Endothelial cell of umbilical vein (primary cell): ENCODE data around the gene CASP7. TPM values are rescaled to one million over a fixed set of nuclear protein-coding genes. Genes with fewer than 3 reads are reported as not detected.

Experiments
- BruUV-seq: library from RNA; stranded (reverse); fragments of 400-500 nt; replicated peaks from 2 replicates; lab custom pipeline; 2021; lab: Mats Ljungman, UMichigan
- CTCF ChIA-PET: fragments of 300-600, 350-600 bp; sonication (Branson Sonifier 250); formaldehyde crosslinking; loops from one replicate; lab custom pipeline; 2021; ENCODE audit warnings: antibody characterized with exemption, inconsistent platforms; lab: Charles Lee
- POLR2A ChIA-PET: fragments of 300-600, 350-600 bp; sonication (Branson Sonifier 250); formaldehyde crosslinking; loops from one replicate; lab custom pipeline; 2021; ENCODE audit warnings: antibody characterized with exemption, inconsistent platforms; lab: Charles Lee
- DNase-seq: peaks from one replicate; pipeline ENCODE4 v3.0.0-alpha.2; 2011; ENCODE audit warnings: low read depth, low spot score
- FAIRE-seq: peaks from 2 replicates; lab custom pipeline; 2011; peaks lifted over from hg19 to GRCh38; lab: Jason Lieb, UNC
- H2AFZ ChIP-seq: 2 replicates; pipeline ENCODE4 v1.6.0; 2012; ENCODE audit warnings: low read depth, low read length, control low read depth, inconsistent platforms
- H3K27ac ChIP-seq: 2 replicates; pipeline ENCODE4 v1.5.1; 2011; ENCODE audit warnings: low read depth, mild to moderate bottlenecking, control low read depth, low read length, moderate library complexity; ENCODE audit not compliant: insufficient read depth
- H3K27me3 ChIP-seq, 2 experiments: 2 replicates each; pipeline versions ENCODE4 v1.6.0 to v1.6.1; 2011; ENCODE audit warnings: low read length in 2 of 2, mixed read lengths in 1 of 2; ENCODE audit not compliant: control insufficient read depth in 2 of 2, insufficient read depth in 2 of 2
- H3K36me3 ChIP-seq, 2 experiments: 2 replicates in 1 of 2; 3 replicates in 1 of 2; pipeline ENCODE4 v1.5.1; 2011; ENCODE audit warnings: low read length in 2 of 2, mild to moderate bottlenecking in 1 of 2, moderate library complexity in 1 of 2; ENCODE audit not compliant: control insufficient read depth in 2 of 2, insufficient read depth in 2 of 2; ENCODE audit errors: extremely low read depth in 1 of 2
- H3K4me1 ChIP-seq: 3 replicates; pipeline ENCODE4 v1.5.1; 2011; ENCODE audit warnings: mild to moderate bottlenecking, low read length; ENCODE audit not compliant: control insufficient read depth, insufficient read depth; ENCODE audit errors: extremely low read depth
- H3K4me2 ChIP-seq: 2 replicates; pipeline ENCODE4 v1.6.1; 2011; ENCODE audit warnings: low read length, control low read depth, mixed read lengths; ENCODE audit not compliant: insufficient read depth
- H3K4me3 ChIP-seq, 3 experiments: fragments of 200-600 bp in 1 of 3; sonication (generic), shearing (Covaris generic) in 1 of 3; replicated peaks in 1 of 3; 2 replicates each; pipeline ENCODE4 v1.5.1; 2011 to 2016; ENCODE audit warnings: control low read depth in 3 of 3, low read length in 3 of 3, mild to moderate bottlenecking in 2 of 3, inconsistent platforms in 1 of 3, low read depth in 1 of 3, moderate library complexity in 1 of 3; ENCODE audit not compliant: insufficient read depth in 1 of 3
- H3K79me2 ChIP-seq: 2 replicates; pipeline ENCODE4 v1.6.0; 2012; ENCODE audit warnings: low read length, inconsistent platforms; ENCODE audit not compliant: control insufficient read depth, insufficient read depth
- H3K9ac ChIP-seq: replicated peaks from 2 replicates; pipeline ENCODE3; 2011; ENCODE audit warnings: low read length, control low read depth; ENCODE audit not compliant: insufficient read depth; ENCODE audit errors: extremely low read depth
- H3K9me1 ChIP-seq: replicated peaks from 3 replicates; pipeline ENCODE4 v1.6.0; 2011; ENCODE audit warnings: mild to moderate bottlenecking, low read length; ENCODE audit not compliant: control insufficient read depth, insufficient read depth; ENCODE audit errors: extremely low read depth
- H3K9me3 ChIP-seq: replicated peaks from 2 replicates; pipeline ENCODE4 v1.5.1; 2012; ENCODE audit warnings: low read length, inconsistent platforms; ENCODE audit not compliant: control insufficient read depth, insufficient read depth
- H4K20me1 ChIP-seq: replicated peaks from 2 replicates; pipeline ENCODE3; 2011; ENCODE audit warnings: mild to moderate bottlenecking, low read length; ENCODE audit not compliant: control insufficient read depth, insufficient read depth; ENCODE audit errors: extremely low read depth
- CTCF ChIP-seq, 2 donors: IDR thresholded peaks; 1 replicate in 1 of 2; 2 replicates in 1 of 2; pipeline ENCODE4 v1.5.1; 2011; ENCODE audit warnings: low read length in 2 of 2, mild to moderate bottlenecking in 2 of 2, moderate library complexity in 2 of 2, control low read depth in 1 of 2, inconsistent platforms in 1 of 2, low read depth in 1 of 2; ENCODE audit not compliant: insufficient read depth in 1 of 2; ENCODE audit errors: extremely low read depth in 1 of 2
- EZH2 ChIP-seq: IDR thresholded peaks from 2 replicates; pipeline ENCODE4 v1.6.1; 2012; ENCODE audit warnings: borderline replicate concordance, low read depth, mild to moderate bottlenecking, moderate library complexity, low read length, inconsistent platforms; ENCODE audit not compliant: severe bottlenecking
- FOS ChIP-seq: IDR thresholded peaks from 2 replicates; pipeline ENCODE4 v1.6.1; 2011; ENCODE audit warnings: mild to moderate bottlenecking, low read length, moderate library complexity, borderline replicate concordance; ENCODE audit not compliant: insufficient read depth
- GATA2 ChIP-seq: IDR thresholded peaks from 2 replicates; pipeline ENCODE4 v1.7.0; 2011; ENCODE audit warnings: low read depth, mild to moderate bottlenecking, moderate library complexity, mixed read lengths, low read length; ENCODE audit not compliant: insufficient read length, insufficient read depth
- JUN ChIP-seq: IDR thresholded peaks from 2 replicates; pipeline ENCODE4 v1.6.1; 2011; ENCODE audit warnings: borderline replicate concordance, low read depth; ENCODE audit not compliant: insufficient read length, insufficient read depth
- MAX ChIP-seq: IDR thresholded peaks from 2 replicates; pipeline ENCODE4 v1.6.1; 2011; ENCODE audit not compliant: insufficient read depth, insufficient read length
- MYC ChIP-seq: IDR thresholded peaks from one replicate; pipeline ENCODE4 v1.6.1; 2011; ENCODE audit warnings: mild to moderate bottlenecking, low read depth, low read length
- POLR2A ChIP-seq: IDR thresholded peaks from 2 replicates; pipeline ENCODE4 v1.6.1; 2012; ENCODE audit warnings: low read depth, mild to moderate bottlenecking, control low read depth, low read length
- POLR2AphosphoS5 ChIP-seq: IDR thresholded peaks from 2 replicates; pipeline ENCODE4 v1.6.1; 2012; ENCODE audit warnings: low read depth, mild to moderate bottlenecking, control low read depth, low read length, moderate library complexity; ENCODE audit not compliant: insufficient read depth
- dilution Hi-C: fragments of 300-500 bp; cut with MboI; formaldehyde crosslinking; loops from one replicate; pipeline ENCODE4 v1.15.0; 2019; ENCODE audit warnings: low sequenced_read_pairs; ENCODE audit not compliant: extremely low pct_ligation_motif_present
- intact Hi-C: fragments of 100-400 bp; cut with micrococcal nuclease; formaldehyde crosslinking; loops from one replicate; pipeline ENCODE4 v1.10.0; 2022
- microRNA-seq: library from miRNA; unstranded; fragments of <30 nt; microRNA quantifications from one replicate; pipeline ENCODE4 v1.2.0, GENCODE V29; 2021; ENCODE audit warnings: borderline number of aligned reads, borderline replicate concordance
- polyA plus RNA-seq, 4 experiments: library from polyadenylated mRNA; depleted of rRNA in 3 of 4; stranded (reverse) in 3 of 4; unstranded in 1 of 4; fragments of >200 nt; gene quantifications; 2 replicates each; pipeline versions ENCODE4 v1.2.1 to v1.2.3, GENCODE V29; 2011 to 2012; ENCODE audit warnings: missing spikeins in 1 of 4
- total RNA-seq: library from RNA; stranded (reverse); gene quantifications from 2 replicates; pipeline ENCODE4 v1.2.3, GENCODE V29; 2021

Gene CASP7
- total and polyA plus RNA-seq, 2 donors (not counting 3 experiments of a cell fraction or from before 2014, with no cell fraction given), result 14.6 to 54.3 TPM

- H4K20me1 ChIP-seq, result no peaks in the 10 kb centered on the region
- intact Hi-C loops, result no loop called here
- H3K4me2 ChIP-seq, result no peak overlapping the region
- no peaks in the 10 kb centered on the region for H3K4me1 ChIP-seq
- no peaks in the 10 kb centered on the region for H3K9me1 ChIP-seq
- H3K36me3 ChIP-seq, result no peaks in the 10 kb centered on the region
- peaks cover 3 to 6% of the 10 kb centered on the region in 2 experiments for H3K27me3 ChIP-seq
- H3K9ac ChIP-seq, result no peak overlapping the region
- DNase-seq, result no peak
- TF ChIP-seq EZH2, result no peak
- no peak for TF ChIP-seq MYC
- TF ChIP-seq CTCF (IDR thresholded peaks at IDR 0.05; ENCODE audit: extremely low read depth in 1 of 2, insufficient read depth in 1 of 2, low read depth in 1 of 2, low read length in 2 of 2), result no peak
- no peak for TF ChIP-seq POLR2A
- TF ChIP-seq MAX, result no peak
- no peak for TF ChIP-seq JUN
- TF ChIP-seq FOS, result no peak
- no peak for TF ChIP-seq GATA2
- TF ChIP-seq POLR2AphosphoS5, result no peak
- dilution Hi-C loops, result no loop called here
- no TSS peak for BruUV-seq
- FAIRE-seq, result no peak
- H3K9me3 ChIP-seq, result no peaks in the 10 kb centered on the region
- CTCF ChIA-PET, result no interaction called here
- no peak overlapping the region for H3K4me3 ChIP-seq
- POLR2A ChIA-PET, result no interaction called here
- H3K27ac ChIP-seq, result no peak overlapping the region
- no peak overlapping the region for H2AFZ ChIP-seq
- H3K79me2 ChIP-seq, result no peaks in the 10 kb centered on the region
Observed at GRCh38 chr10:113776553-113776952, 96.8 kb downstream of the CASP7 start.

Small RNAs within 50 kb of the gene (microRNA-seq; reads per million reads assigned to microRNA genes)
- gene MIR4483, result not detected

Other genes starting within 250 kb of the CASP7 start
- not detected in 2 replicates for gene HABP2, start 126.9 kb upstream of the CASP7 start, total RNA-seq
- gene HABP2, start 126.9 kb upstream of the CASP7 start, polyA plus RNA-seq, result 0.04 TPM in 1 of 2 replicates, not detected in the other
- gene NRAP, start 15.9 kb upstream of the CASP7 start, total RNA-seq, result not detected in 2 replicates
- gene NRAP, start 15.9 kb upstream of the CASP7 start, polyA plus RNA-seq, result not detected in 2 replicates
- not detected in 2 replicates for gene PLEKHS1, start 71.8 kb downstream of the CASP7 start, total RNA-seq
- gene PLEKHS1, start 71.8 kb downstream of the CASP7 start, polyA plus RNA-seq, result not detected in 2 replicates
- 5.4 and 6.7 TPM in 2 replicates for gene DCLRE1A, start 174.2 kb downstream of the CASP7 start, total RNA-seq
- gene DCLRE1A, start 174.2 kb downstream of the CASP7 start, polyA plus RNA-seq, result 2.9 and 3.6 TPM in 2 replicates
- gene NHLRC2, start 174.7 kb downstream of the CASP7 start, total RNA-seq, result 28.2 and 34.5 TPM in 2 replicates
- 4.3 and 5.2 TPM in 2 replicates for gene NHLRC2, start 174.7 kb downstream of the CASP7 start, polyA plus RNA-seq